Esophagus muscularis mucosa (tissue), 4 donors: ENCODE data around the gene SH3BGR. TPM values are rescaled to one million over a fixed set of nuclear protein-coding genes. Genes with fewer than 3 reads are reported as not detected.
A peak's percentile ranks its signal among the peaks of the same experiment; 100 is the strongest.
"Not testable (repeated sequence)": the region's sequence is repeated elsewhere in the genome, so short reads cannot be mapped to it uniquely, and the experiment has no call there.

Experiments used
- DNase-seq: peaks from one replicate; pipeline ENCODE4 v3.0.0-alpha.2; 2017; ENCODE audit errors: extremely low spot score
- H3K27ac ChIP-seq, 4 donors: fragments of 200-600 bp; sonication (generic); replicated peaks in 1 of 4; 1 replicate in 3 of 4; 2 replicates in 1 of 4; pipeline ENCODE4 v1.5.1; 2016 to 2019; ENCODE audit warnings: mild to moderate bottlenecking in 1 of 4
- H3K27me3 ChIP-seq, 4 donors: fragments of 200-600 bp; sonication (generic); one replicate each; pipeline versions ENCODE4 v1.5.1 to v1.6.0; 2016 to 2019
- H3K36me3 ChIP-seq, 4 donors: fragments of 200-600 bp; sonication (generic); one replicate each; pipeline ENCODE4 v1.5.1; 2016 to 2019
- H3K4me1 ChIP-seq, 4 donors: fragments of 200-600 bp; sonication (generic); one replicate each; pipeline ENCODE4 v1.5.1; 2016 to 2019
- H3K4me3 ChIP-seq, 4 donors: fragments of 200-600 bp; sonication (generic); 1 replicate in 2 of 4; 2 replicates in 2 of 4; pipeline ENCODE4 v1.5.1; 2016 to 2019; ENCODE audit warnings: mild to moderate bottlenecking in 4 of 4, moderate library complexity in 1 of 4
- H3K9me3 ChIP-seq, 4 donors: fragments of 200-600 bp; sonication (generic); 1 replicate in 3 of 4; 2 replicates in 1 of 4; pipeline ENCODE4 v1.5.1; 2016 to 2019
- EP300 ChIP-seq: sonication (generic); formaldehyde crosslinking; IDR thresholded peaks from one replicate; pipeline ENCODE4 v1.6.1; 2017; ENCODE audit warnings: antibody characterized with exemption
- POLR2A ChIP-seq: fragments of 450-650 bp; IDR thresholded peaks from one replicate; pipeline ENCODE4 v1.6.1; 2017; ENCODE audit warnings: antibody characterized with exemption, moderate library complexity, mild to moderate bottlenecking, low read depth
- POLR2AphosphoS5 ChIP-seq, 2 donors: sonication (generic); formaldehyde crosslinking; IDR thresholded peaks; one replicate each; pipeline ENCODE4 v1.6.1; 2017; ENCODE audit warnings: antibody characterized with exemption in 2 of 2
- WGBS: methylation state at CpG from one replicate; pipeline ENCODE4 v1.1.5; 2018; 5-methylcytosine and 5-hydroxymethylcytosine counted together
- intact Hi-C: fragments of 100-400 bp; cut with DNase I; formaldehyde crosslinking; loops from one replicate; pipeline ENCODE4 v1.15.1; 2023
- total RNA-seq, 4 donors: library from RNA; depleted of rRNA; stranded (reverse); fragments of >200 nt; gene quantifications; one replicate each; pipeline versions ENCODE4 v1.1.0 to v1.2.1, GENCODE V29; 2016
- TF ChIP-seq, protein P1 (sequence below), 3 experiments: fragments of 200-600 bp in 2 of 3; fragments of 450-650 bp in 1 of 3; sonication (generic) in 2 of 3; IDR thresholded peaks; one replicate each; pipeline ENCODE4 v1.5.1; 2017 to 2019; ENCODE audit warnings: antibody characterized with exemption in 3 of 3, mild to moderate bottlenecking in 2 of 3, moderate library complexity in 1 of 3

Gene SH3BGR
- total RNA-seq, 4 donors from 2014 or later: 9.7 to 33.9 (median 24.1) TPM

DNA sequence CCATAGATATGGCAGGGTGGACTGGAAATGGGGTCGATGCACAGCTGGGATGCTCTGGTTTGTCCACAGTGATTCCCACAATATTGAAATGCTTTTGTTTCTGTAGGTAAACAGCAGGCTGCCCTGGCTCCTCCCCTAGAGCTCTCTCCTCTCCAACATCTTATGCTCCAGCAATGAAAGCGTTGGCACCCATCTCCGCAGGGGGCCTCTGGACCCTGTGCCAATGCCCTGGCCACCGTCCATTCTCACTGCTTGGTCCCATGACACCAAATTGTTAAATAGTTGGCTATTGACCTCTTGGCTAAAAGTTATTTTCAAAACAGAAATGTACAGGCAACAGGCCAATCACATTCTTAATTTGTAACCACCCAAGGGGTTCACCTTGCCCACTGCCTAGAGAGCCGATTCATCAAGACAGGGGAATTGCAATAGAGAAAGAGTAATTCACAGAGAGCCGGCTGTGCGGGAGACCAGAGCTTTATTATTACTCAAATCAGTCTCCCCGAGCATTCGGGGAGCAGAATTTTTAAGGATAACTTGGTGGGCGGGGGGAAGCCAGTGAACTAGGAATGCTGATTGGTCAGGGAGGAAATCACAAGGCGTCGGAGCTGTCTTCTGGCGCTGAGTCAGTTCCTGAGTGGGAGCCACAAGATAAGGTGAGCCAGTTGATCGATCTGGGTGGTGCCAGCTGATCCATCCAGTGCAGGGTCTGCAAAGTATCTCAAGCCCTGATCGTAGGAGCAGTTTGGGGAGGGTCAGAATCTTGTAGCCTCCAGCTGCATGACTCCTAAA, 84.1 kb downstream of the SH3BGR start:
- Histone ChIP-seq H3K36me3 (no peaks in the 10 kb centered on the region), H3K4me1 (no peaks in the 10 kb centered on the region), H3K27ac (no peak overlapping the region), H3K4me3 (no peak overlapping the region), H3K9me3 (no peaks in the 10 kb centered on the region), H3K27me3 (no peaks in the 10 kb centered on the region)
- intact Hi-C loops: no loop called here
- DNase-seq: peak; percentile 42
- WGBS: 91% methylated on average over 15 of the region's 15 CpGs
- no peak for TF ChIP-seq EP300
- no peak for TF ChIP-seq POLR2AphosphoS5 (IDR thresholded peaks at IDR 0.05)
- TF ChIP-seq, protein P1, sequence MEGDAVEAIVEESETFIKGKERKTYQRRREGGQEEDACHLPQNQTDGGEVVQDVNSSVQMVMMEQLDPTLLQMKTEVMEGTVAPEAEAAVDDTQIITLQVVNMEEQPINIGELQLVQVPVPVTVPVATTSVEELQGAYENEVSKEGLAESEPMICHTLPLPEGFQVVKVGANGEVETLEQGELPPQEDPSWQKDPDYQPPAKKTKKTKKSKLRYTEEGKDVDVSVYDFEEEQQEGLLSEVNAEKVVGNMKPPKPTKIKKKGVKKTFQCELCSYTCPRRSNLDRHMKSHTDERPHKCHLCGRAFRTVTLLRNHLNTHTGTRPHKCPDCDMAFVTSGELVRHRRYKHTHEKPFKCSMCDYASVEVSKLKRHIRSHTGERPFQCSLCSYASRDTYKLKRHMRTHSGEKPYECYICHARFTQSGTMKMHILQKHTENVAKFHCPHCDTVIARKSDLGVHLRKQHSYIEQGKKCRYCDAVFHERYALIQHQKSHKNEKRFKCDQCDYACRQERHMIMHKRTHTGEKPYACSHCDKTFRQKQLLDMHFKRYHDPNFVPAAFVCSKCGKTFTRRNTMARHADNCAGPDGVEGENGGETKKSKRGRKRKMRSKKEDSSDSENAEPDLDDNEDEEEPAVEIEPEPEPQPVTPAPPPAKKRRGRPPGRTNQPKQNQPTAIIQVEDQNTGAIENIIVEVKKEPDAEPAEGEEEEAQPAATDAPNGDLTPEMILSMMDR (IDR thresholded peaks at IDR 0.05): no peak
- TF ChIP-seq POLR2A: no peak

DNA sequence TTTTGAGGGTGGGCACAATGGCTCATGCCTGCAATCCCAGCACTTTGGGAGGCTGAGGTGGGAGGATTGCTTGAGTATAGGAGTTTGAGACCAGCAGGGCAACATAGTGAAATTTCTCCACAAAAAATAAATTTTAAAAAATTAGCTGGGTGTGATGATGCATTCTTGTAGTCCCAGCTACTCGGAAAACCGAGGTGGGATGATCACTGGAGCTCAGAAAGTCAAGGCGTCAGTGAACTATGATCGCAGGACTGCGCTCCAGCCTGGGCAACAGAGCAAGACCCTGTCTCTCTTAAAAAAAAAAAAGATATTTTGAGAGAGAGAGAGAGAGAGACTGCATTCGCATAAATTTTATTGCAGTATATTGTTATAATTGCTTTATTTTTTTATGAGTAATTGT, 85.1 kb downstream of the SH3BGR start:
- TF ChIP-seq POLR2AphosphoS5 (IDR thresholded peaks at IDR 0.05) (no peak), EP300 (no peak), POLR2A (no peak)
- TF ChIP-seq, protein P1 (IDR thresholded peaks at IDR 0.05): no peak
- intact Hi-C loops: no loop called here
- H3K27ac ChIP-seq: no peak overlapping the region
- H3K36me3 ChIP-seq: no peaks in the 10 kb centered on the region
- no peaks in the 10 kb centered on the region for H3K27me3 ChIP-seq
- no peak overlapping the region for H3K4me3 ChIP-seq
- DNase-seq: no peak
- WGBS: 89% methylated on average over 6 of the region's 6 CpGs
- H3K9me3 ChIP-seq: no peaks in the 10 kb centered on the region
- H3K4me1 ChIP-seq: no peaks in the 10 kb centered on the region

DNA sequence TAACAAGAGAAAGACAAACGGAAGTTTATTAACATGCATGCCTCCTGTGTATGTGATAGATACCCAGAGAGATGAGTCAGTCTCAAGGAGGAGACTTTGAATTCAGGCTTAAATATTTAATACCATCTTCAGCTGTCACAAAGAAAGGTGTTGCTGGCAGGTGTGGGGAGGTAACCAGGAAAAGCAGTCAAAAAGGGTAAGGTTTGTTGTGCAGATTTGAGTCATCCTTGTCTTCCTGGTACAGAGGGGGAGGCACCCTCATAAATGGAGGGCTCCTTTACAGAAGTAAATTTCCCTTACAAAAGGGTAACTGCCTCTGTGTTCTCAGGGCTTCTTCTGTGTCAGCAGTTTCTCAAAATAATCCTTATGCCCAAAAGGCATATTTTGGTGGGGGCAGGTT, 85.8 kb downstream of the SH3BGR start:
- 30% methylated on average over 1 of the region's 1 CpG for WGBS
- no peak for DNase-seq
- intact Hi-C loops: no loop called here
- Histone ChIP-seq H3K4me3 (no peak overlapping the region), H3K36me3 (no peaks in the 10 kb centered on the region), H3K9me3 (no peaks in the 10 kb centered on the region), H3K27ac (no peak overlapping the region), H3K4me1 (no peaks in the 10 kb centered on the region), H3K27me3 (no peaks in the 10 kb centered on the region)
- TF ChIP-seq EP300 (no peak), POLR2AphosphoS5 (IDR thresholded peaks at IDR 0.05) (no peak), POLR2A (no peak)
- TF ChIP-seq, protein P1 (IDR thresholded peaks at IDR 0.05): no peak

DNA sequence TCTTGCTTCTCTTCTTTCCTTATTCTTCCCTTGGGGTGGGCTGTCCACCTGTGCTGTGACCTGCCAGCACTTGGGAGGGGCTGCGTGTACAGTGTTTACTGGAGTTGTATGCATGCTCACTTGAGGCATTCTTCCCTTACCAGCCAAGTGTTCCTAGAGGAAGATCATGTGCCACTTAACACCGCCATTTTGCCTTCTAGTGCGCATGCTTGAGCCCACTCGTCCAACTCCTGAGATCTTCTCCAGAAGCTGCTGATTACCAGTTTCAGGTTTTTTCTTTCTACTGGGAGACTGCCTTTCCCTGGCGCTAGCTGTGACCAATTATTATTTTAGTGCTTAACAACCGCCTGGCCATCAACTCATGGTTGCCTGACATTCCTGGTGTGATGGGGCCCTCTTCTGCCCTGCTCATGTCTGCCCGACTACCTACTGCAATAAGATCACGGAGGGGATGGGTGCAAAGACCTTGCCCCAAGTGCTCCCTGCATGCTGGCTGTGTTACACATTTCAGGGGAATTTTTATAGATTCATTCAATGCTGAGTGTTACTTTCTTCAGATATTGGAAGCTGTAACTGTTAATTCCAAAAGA, 86.8 kb downstream of the SH3BGR start:
- peak; percentile 53 for DNase-seq
- intact Hi-C loops: no loop called here
- Histone ChIP-seq H3K27ac (no peak overlapping the region), H3K36me3 (no peaks in the 10 kb centered on the region), H3K4me1 (no peaks in the 10 kb centered on the region), H3K4me3 (no peak overlapping the region), H3K9me3 (no peaks in the 10 kb centered on the region), H3K27me3 (no peaks in the 10 kb centered on the region)
- 86% methylated on average over 8 of the region's 8 CpGs for WGBS
- TF ChIP-seq POLR2A (no peak), POLR2AphosphoS5 (IDR thresholded peaks at IDR 0.05) (no peak), EP300 (no peak)
- TF ChIP-seq, protein P1 (IDR thresholded peaks at IDR 0.05): no peak

DNA sequence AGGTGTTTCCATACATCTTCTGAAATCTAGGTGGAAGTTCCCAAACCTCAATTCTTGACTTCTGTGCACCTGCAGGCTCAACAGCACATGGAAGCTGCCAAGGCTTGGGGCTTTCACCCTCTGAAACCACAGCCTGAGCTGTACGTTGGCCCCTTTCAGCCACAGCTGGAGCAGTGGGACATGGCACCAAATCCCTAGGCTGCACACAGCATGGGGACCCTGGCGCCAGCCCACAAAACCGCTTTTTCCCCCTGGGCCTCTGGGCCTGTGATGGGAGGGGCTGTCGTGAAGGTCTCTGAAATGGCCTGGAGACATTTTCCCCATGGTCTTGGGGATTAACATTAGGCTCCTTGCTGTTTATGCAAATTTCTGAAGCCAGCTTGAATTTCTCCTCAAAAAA, 88.6 kb downstream of the SH3BGR start:
- H3K36me3 ChIP-seq, intact Hi-C loops, H3K27me3 ChIP-seq, H3K4me3 ChIP-seq, H3K9me3 ChIP-seq, H3K27ac ChIP-seq, H3K4me1 ChIP-seq: not testable (repeated sequence)
- 81% methylated on average over 4 of the region's 4 CpGs for whole genome bisulfite sequencing
- peak; percentile 34 for DNase-seq
